K562 (cell line): ENCODE results near the gene C11orf98. TPM values are rescaled to one million over a fixed set of nuclear protein-coding genes. Genes with fewer than 3 reads are reported as not detected.

ENCODE experiments used
- CBX3 ChIP-seq, 2 experiments: IDR thresholded peaks; 1 replicate in 1 of 2; 2 replicates in 1 of 2; pipeline ENCODE4 v1.6.1; 2012; ENCODE audit warnings: inconsistent platforms in 2 of 2, low read length in 2 of 2, borderline replicate concordance in 1 of 2, control low read depth in 1 of 2
- E2F5 ChIP-seq: sonication (generic); formaldehyde crosslinking; IDR thresholded peaks from 2 replicates; pipeline ENCODE4 v1.8.0; 2022; ENCODE audit warnings: mild to moderate bottlenecking, missing genetic modification reagents
- FOS ChIP-seq: IDR thresholded peaks from 3 replicates; pipeline ENCODE4 v1.6.1; 2011; ENCODE audit not compliant: insufficient read length; ENCODE audit errors: extremely low read depth
- HDAC1 ChIP-seq, 2 experiments: fragments of 450-650 bp; IDR thresholded peaks; 2 replicates each; pipeline ENCODE4 v1.6.1; 2016 to 2017; ENCODE audit warnings: inconsistent platforms in 1 of 2, mild to moderate bottlenecking in 1 of 2, moderate library complexity in 1 of 2
- HNRNPH1 ChIP-seq: fragments of 200-400 bp; formaldehyde crosslinking; optimal IDR thresholded peaks from 2 replicates; pipeline ENCODE3; 2017; ENCODE audit warnings: low read depth, mild to moderate bottlenecking, low read length, moderate library complexity
- KHSRP ChIP-seq: fragments of 450-650 bp; IDR thresholded peaks from 2 replicates; pipeline ENCODE4 v1.6.1; 2017
- NUFIP1 ChIP-seq: fragments of 450-650 bp; IDR thresholded peaks from 2 replicates; pipeline ENCODE4 v1.6.1; 2018; ENCODE audit not compliant: partially characterized antibody
- SFPQ ChIP-seq: fragments of 200-400 bp; formaldehyde crosslinking; IDR thresholded peaks from 2 replicates; pipeline ENCODE4 v1.6.1; 2017; ENCODE audit warnings: mild to moderate bottlenecking, low read depth, low read length, moderate library complexity
- SMARCE1 ChIP-seq: fragments of 450-650 bp; IDR thresholded peaks from 2 replicates; pipeline ENCODE4 v1.7.1; 2016; ENCODE audit warnings: mild to moderate bottlenecking
- STAG1 ChIP-seq: sonication (generic); formaldehyde crosslinking; IDR thresholded peaks from 2 replicates; pipeline ENCODE4 v1.5.0; 2020; ENCODE audit warnings: missing genetic modification reagents, borderline replicate concordance
- TBP ChIP-seq: optimal IDR thresholded peaks from 2 replicates; pipeline ENCODE3; 2011; ENCODE audit warnings: low read depth, low read length, improper control_type of control experiment
- ZBTB33 ChIP-seq: sonication (generic); formaldehyde crosslinking; IDR thresholded peaks from 2 replicates; pipeline ENCODE4 v1.8.1; 2023; ENCODE audit warnings: mild to moderate bottlenecking, missing genetic modification reagents
- polyA plus RNA-seq, 8 experiments: library from polyadenylated mRNA; depleted of rRNA in 4 of 8; stranded (reverse) in 5 of 8; unstranded in 3 of 8; fragments of >200 nt; fragmentation: Nextera tagmentation in 2 of 8; fragmentation: Illumina TruSeq in 1 of 8; extraction: Ambion mirVana in 2 of 8; extraction: Trizol in 1 of 8; gene quantifications; 2 replicates each; pipeline versions ENCODE4 v1.2.1 to v1.2.3, GENCODE V29; 2011 to 2014; ENCODE audit warnings: inconsistent platforms in 1 of 8, missing spikeins in 1 of 8
- total RNA-seq, 7 experiments: library from RNA; depleted of rRNA in 6 of 7; stranded (reverse); fragments of >200 nt in 6 of 7; fragmentation: Illumina TruSeq in 2 of 7; extraction: Trizol in 2 of 7; gene quantifications; 2 replicates each; pipeline versions ENCODE4 v1.2.1 to v1.2.3, GENCODE V29; 2011 to 2021; ENCODE audit warnings: low replicate concordance in 1 of 7
- TF ChIP-seq, protein P1 (sequence below): fragments of 250-450 bp; sonication (Bioruptor Pico); IDR thresholded peaks from 2 replicates; pipeline ENCODE4 v1.5.0; 2021

Gene C11orf98
- total and polyA plus RNA-seq, 9 of the 15 experiments (the other 6 are each of a cell fraction or from before 2014, with no cell fraction given) = 103 to 352 (median 218) TPM

- TF ChIP-seq ZBTB33 (no peak), SMARCE1 (no peak), FOS (peak; percentile 62), CBX3 (IDR thresholded peaks at IDR 0.05; ENCODE audit: borderline replicate concordance in 1 of 2, low read length in 2 of 2) (no peak), NUFIP1 (no peak), E2F5 (CRISPR knock-in tag) (peak; percentile 71; the same call in 1 of the 2 replicates), TBP (peak; percentile 94), KHSRP (no peak), HDAC1 (IDR thresholded peaks at IDR 0.05) (peak in 1 of 2 experiments; percentile 70; a peak in 2 of 4 replicates), STAG1 (CRISPR knock-in tag) (no peak), SFPQ (no peak), HNRNPH1 (no peak)
- TF ChIP-seq, protein P1, sequence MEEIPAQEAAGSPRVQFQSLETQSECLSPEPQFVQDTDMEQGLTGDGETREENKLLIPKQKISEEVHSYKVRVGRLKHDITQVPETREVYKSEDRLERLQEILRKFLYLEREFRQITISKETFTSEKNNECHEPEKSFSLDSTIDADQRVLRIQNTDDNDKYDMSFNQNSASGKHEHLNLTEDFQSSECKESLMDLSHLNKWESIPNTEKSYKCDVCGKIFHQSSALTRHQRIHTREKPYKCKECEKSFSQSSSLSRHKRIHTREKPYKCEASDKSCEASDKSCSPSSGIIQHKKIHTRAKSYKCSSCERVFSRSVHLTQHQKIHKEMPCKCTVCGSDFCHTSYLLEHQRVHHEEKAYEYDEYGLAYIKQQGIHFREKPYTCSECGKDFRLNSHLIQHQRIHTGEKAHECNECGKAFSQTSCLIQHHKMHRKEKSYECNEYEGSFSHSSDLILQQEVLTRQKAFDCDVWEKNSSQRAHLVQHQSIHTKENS (CRISPR knock-in tag) = no peak
Measured at GRCh38 chr11:62645946-62646824, 18.8 kb downstream of the C11orf98 start, which contains the start of gene GANAB (continued).
